Adrenal gland (tissue), 12 donors: ENCODE data around the gene GRIA1. TPM values are rescaled to one million over a fixed set of nuclear protein-coding genes. Genes with fewer than 3 reads are reported as not detected.

Source experiments
- DNase-seq, 7 donors: peaks; one replicate each; pipeline ENCODE4 v3.0.0-alpha.2; 2019 to 2020
- H3K27ac ChIP-seq, 5 donors: fragments of 200-600 bp; sonication (generic) in 4 of 5; 1 replicate in 3 of 5; 2 replicates in 2 of 5; pipeline versions ENCODE4 v1.5.1 to v1.8.0; 2016 to 2020; ENCODE audit warnings: mild to moderate bottlenecking in 1 of 5
- H3K27me3 ChIP-seq: fragments of 200-600 bp; 2 replicates; pipeline ENCODE4 v1.8.0; 2021
- H3K36me3 ChIP-seq, 2 donors: fragments of 200-600 bp; replicated peaks in 1 of 2; 1 replicate in 1 of 2; 2 replicates in 1 of 2; pipeline versions ENCODE4 v1.5.1 to v1.8.0; 2018 to 2022
- H3K4me1 ChIP-seq, 2 donors: fragments of 200-600 bp; replicated peaks in 1 of 2; 1 replicate in 1 of 2; 2 replicates in 1 of 2; pipeline versions ENCODE4 v1.5.1 to v1.8.0; 2018 to 2021
- H3K4me3 ChIP-seq, 4 donors: fragments of 200-600 bp; sonication (generic) in 3 of 4; one replicate each; pipeline ENCODE4 v1.5.1; 2016 to 2018
- H3K9me3 ChIP-seq, 3 donors: fragments of 200-600 bp; sonication (generic) in 1 of 3; replicated peaks in 1 of 3; 1 replicate in 2 of 3; 2 replicates in 1 of 3; pipeline versions ENCODE4 v1.5.1 to v1.8.0; 2016 to 2021
- CTCF ChIP-seq, 6 experiments: fragments of 450-650 bp in 4 of 6; fragments of 200-600 bp in 2 of 6; sonication (generic) in 1 of 6; IDR thresholded peaks; 1 replicate in 5 of 6; 2 replicates in 1 of 6; pipeline versions ENCODE4 v1.5.1 to v1.8.0; 2016 to 2021; ENCODE audit warnings: antibody characterized with exemption in 6 of 6, mild to moderate bottlenecking in 2 of 6, moderate library complexity in 1 of 6
- POLR2A ChIP-seq, 2 donors: fragments of 450-650 bp; IDR thresholded peaks; one replicate each; pipeline ENCODE4 v1.6.1; 2017; ENCODE audit warnings: antibody characterized with exemption in 2 of 2, mild to moderate bottlenecking in 2 of 2, moderate library complexity in 1 of 2
- WGBS, 4 donors: extraction: QIAGEN DNeasy Blood & Tissue Kit in 2 of 4; methylation state at CpG; one replicate each; pipeline versions ENCODE4 v1.1.5 to v1.1.7; 2013 to 2017; 5-methylcytosine and 5-hydroxymethylcytosine counted together
- intact Hi-C, 2 donors: fragments of 100-400 bp; cut with DNase I; formaldehyde crosslinking; loops; one replicate each; pipeline versions ENCODE4 v1.14.1 to v1.15.0; 2022 to 2023
- polyA plus RNA-seq, 3 donors: library from polyadenylated mRNA; stranded (reverse); fragments of 200-250 nt in 2 of 3; fragments of 350-450 nt in 1 of 3; fragmentation: Illumina TruSeq in 1 of 3; extraction: RNeasy Lipid Tissue Mini Kit (QIAGEN cat#74804) in 1 of 3; gene quantifications; one replicate each; pipeline ENCODE4 v1.2.3, GENCODE V29; 2013 to 2014
- total RNA-seq, 9 donors: library from RNA; depleted of rRNA in 4 of 9; stranded (reverse); fragments of >200 nt in 4 of 9; fragments of 120-200 nt in 1 of 9; fragmentation: NEBNext Ultra II Directional in 1 of 9; extraction: Animal tissue kit (Norgen Biotek cat#: 25700) in 1 of 9; gene quantifications; one replicate each; pipeline versions ENCODE4 v1.1.0 to v1.2.4, GENCODE V29; 2013 to 2023
- donor health status: healthy with polysubstance abuse.
- donor health status: Bipolar disorder and iron deficiency.
- donor health status: DM: yes; HTN: yes; CAD: no.
- donor health status: DM: no; HTN: no; CAD: no.
- donor health status: DM: no; HTN: no; CAD: no.
- donor health status: DM: yes; HTN: yes; CAD: no.

The GRIA1 gene
- total and polyA plus RNA-seq, 12 donors: 0.12 to 2.3 (median 0.86) TPM

- Histone ChIP-seq H3K27ac (no peak overlapping the region), H3K4me1 (no peaks in the 10 kb centered on the region), H3K36me3 (no peaks in the 10 kb centered on the region), H3K4me3 (no peak overlapping the region), H3K27me3 (no peaks in the 10 kb centered on the region), H3K9me3 (no peaks in the 10 kb centered on the region)
- DNase-seq: no peak
- intact Hi-C loops: loop anchor here (5.0 to 10.0 kb wide), 2 partner anchors 218 to 221 kb away; partner anchors contain the start of gene GRIA1 (in 2 of the 2)
- no peak for TF ChIP-seq POLR2A (IDR thresholded peaks at IDR 0.05)
- no peak for TF ChIP-seq CTCF (IDR thresholded peaks at IDR 0.05)
- 80 to 100% (median 92%) methylated on average over 1 to 3 of the region's 3 CpGs for WGBS, 4 donors
These were observed 222.5 kb downstream of the GRIA1 start for GRCh38 chr5:153712946-153713345.

- H3K4me3 ChIP-seq: no peak overlapping the region
- intact Hi-C loops: loop anchor here (5.0 to 10.0 kb wide), 2 partner anchors 219 to 222 kb away; partner anchors contain the start of gene GRIA1 (in 2 of the 2)
- 80 to 87% (median 84%) methylated on average over 8 of the region's 8 CpGs for WGBS, 4 donors
- no peak overlapping the region for H3K27ac ChIP-seq
- TF ChIP-seq CTCF (IDR thresholded peaks at IDR 0.05): no peak
- no peak for TF ChIP-seq POLR2A (IDR thresholded peaks at IDR 0.05)
- no peaks in the 10 kb centered on the region for H3K27me3 ChIP-seq
- no peaks in the 10 kb centered on the region for H3K9me3 ChIP-seq
- no peak for DNase-seq
- no peaks in the 10 kb centered on the region for H3K36me3 ChIP-seq
- H3K4me1 ChIP-seq: no peaks in the 10 kb centered on the region
These were observed 223.5 kb downstream of the GRIA1 start for GRCh38 chr5:153713943-153714342.

GRCh38 chr5:153714798-153715197 is 224.3 kb downstream of the GRIA1 start:
- Histone ChIP-seq H3K4me1 (no peaks in the 10 kb centered on the region), H3K4me3 (no peak overlapping the region), H3K9me3 (no peaks in the 10 kb centered on the region), H3K27me3 (no peaks in the 10 kb centered on the region), H3K27ac (no peak overlapping the region), H3K36me3 (no peaks in the 10 kb centered on the region)
- intact Hi-C loops: loop anchor here (5.0 to 10.0 kb wide), 2 partner anchors 220 to 222 kb away; partner anchors contain the start of gene GRIA1 (in 2 of the 2)
- no peak for DNase-seq
- 67 to 83% (median 69%) methylated on average over 2 of the region's 2 CpGs for WGBS, 4 donors
- no peak for TF ChIP-seq POLR2A (IDR thresholded peaks at IDR 0.05)
- no peak for TF ChIP-seq CTCF (IDR thresholded peaks at IDR 0.05)

GRCh38 chr5:153717287-153717686 is 226.8 kb downstream of the GRIA1 start:
- no peaks in the 10 kb centered on the region for H3K9me3 ChIP-seq

More at GRCh38 chr5:153717287-153717686, 226.8 kb downstream of the GRIA1 start:
- Histone ChIP-seq H3K4me3 (no peak overlapping the region), H3K4me1 (no peaks in the 10 kb centered on the region), H3K27me3 (no peaks in the 10 kb centered on the region), H3K36me3 (no peaks in the 10 kb centered on the region), H3K27ac (no peak overlapping the region)
- TF ChIP-seq POLR2A (IDR thresholded peaks at IDR 0.05) (no peak), CTCF (IDR thresholded peaks at IDR 0.05) (no peak)
- intact Hi-C loops: loop anchor here in 1 of 2 donors (10.0 kb wide), 1 partner anchor 222 kb away; the partner anchor contains the start of gene GRIA1
- no peak for DNase-seq
- WGBS, 4 donors: 94 to 97% (median 97%) methylated on average over 3 of the region's 3 CpGs
